T-helper 2 cell treated with Interferon-gamma antibody and Interleukin-4, amounts not matched to agents 100 ng/mL and 5 ng/mL, for 36 hours (primary cell): Measurements from ENCODE around the gene SLAMF6. TPM values are rescaled to one million over a fixed set of nuclear protein-coding genes. Genes with fewer than 3 reads are reported as not detected.
"Not testable (repeated sequence)": the region's sequence is repeated elsewhere in the genome, so short reads cannot be mapped to it uniquely, and the experiment has no call there.

ENCODE experiments used
- intact Hi-C: fragments of 100-400 bp; cut with micrococcal nuclease; formaldehyde crosslinking; loops from one replicate; pipeline ENCODE4 v1.15.1; 2023
- total RNA-seq: library from RNA; stranded (reverse); gene quantifications from 2 replicates; pipeline ENCODE4 v1.2.3, GENCODE V29; 2022

The SLAMF6 gene
- total RNA-seq, 1 donor from 2014 or later = 34.1 TPM

DNA sequence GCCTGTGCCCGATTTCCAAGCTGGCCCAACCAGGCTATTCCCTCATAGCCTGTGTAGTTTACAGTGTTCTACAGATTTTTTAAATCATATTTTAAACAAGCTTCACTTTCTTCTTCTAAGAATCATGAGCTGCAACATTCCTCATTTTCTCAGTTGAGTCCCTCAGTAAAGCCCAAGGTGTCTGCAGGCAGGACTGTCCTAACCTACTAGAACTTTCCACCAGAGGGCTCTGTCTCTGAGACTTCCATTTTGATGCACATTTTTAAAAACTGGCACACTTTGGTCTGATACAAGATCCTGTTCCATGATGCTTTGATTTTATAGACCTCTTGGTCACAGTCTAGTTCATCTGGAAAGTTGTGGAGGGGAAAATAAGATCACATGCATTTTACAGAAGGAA lies 21.6 kb upstream of the SLAMF6 start:
- intact Hi-C loops = loop anchor here (1.0 kb wide), 1 partner anchor 63 kb away; no protein-coding TSS in a partner anchor

DNA sequence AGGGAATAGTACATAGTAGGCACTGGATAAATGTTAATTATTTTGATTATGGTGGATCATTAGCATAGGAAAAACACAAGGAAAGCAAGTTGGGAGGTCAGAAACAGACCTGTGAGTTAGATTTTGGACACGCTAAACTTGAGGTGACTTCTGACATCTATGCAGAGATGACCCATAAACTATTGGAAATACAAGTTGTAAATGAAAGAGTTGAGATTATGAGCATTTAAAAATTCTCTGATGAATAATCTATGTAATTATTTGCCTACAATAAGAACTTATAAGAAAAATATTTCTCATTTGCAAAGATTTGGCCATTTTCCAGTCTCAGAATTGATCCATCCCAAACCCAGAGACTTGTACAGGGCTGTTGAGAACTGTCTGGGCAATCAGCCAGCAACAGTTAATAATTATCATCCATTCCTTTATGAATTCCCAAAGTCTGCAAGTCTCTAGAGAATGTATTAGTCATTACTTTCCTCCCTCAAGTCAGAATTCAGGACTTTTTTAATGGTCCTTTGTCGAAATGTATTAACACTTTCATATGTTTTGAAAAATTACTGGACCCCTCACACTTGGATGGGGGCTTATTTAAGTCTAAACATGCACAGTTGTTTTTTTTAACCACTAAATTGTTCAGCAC lies 19.4 kb upstream of the SLAMF6 start:
- intact Hi-C loops = no loop called here

DNA sequence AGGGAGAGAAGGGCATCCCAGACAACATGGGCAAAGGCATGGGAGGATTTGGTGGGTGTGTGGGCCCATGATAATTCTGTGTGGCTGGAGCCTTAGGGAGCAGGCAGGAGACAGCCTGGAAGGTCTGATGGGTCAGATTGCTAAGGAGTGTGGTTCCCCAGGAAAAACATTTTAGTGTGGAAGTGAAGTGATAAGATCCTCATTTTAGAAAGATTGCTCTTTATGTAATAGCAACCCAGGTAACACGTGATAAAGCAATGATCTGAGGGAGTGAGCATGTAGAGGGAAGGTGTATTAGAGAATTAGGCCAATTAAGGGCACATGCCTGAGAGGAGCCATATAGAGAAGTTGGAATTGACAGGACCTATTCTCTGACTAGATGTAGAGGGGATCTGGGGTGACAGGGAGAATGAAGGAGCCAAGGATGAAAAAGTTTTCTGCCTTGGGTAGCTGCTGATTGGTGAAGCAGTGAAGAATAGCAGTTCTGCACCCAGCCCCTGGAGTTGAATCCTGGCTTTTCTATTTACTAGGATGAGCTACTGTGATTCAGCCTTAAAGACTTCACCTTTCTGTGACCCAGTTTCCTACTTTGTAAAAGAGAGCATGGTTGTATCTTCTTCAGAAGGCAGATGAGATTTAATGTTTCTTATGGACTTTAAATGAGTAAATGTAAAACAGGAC lies 18.7 kb upstream of the SLAMF6 start:
- intact Hi-C loops = loop anchor here (2.0 kb wide), 1 partner anchor 37 kb away; the partner anchor contains the start of gene CD84

DNA sequence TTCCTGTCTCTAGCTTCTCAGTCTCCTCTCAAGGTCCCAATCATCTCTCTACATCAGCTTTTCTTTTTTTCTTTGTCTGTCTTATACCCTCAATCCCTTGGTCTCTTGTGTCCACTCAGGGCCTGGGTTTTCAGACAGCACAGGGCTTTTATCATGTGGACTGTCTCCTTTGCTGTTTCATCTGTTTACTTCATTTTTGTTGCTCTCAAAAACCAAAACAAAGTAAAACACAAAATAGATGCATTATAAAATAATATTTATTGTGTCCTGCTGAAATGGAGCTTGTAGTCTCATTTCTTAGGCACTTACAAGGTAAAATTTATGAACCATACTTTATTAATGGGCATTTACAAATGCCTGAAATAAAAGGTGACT lies 17.8 kb upstream of the SLAMF6 start:
- intact Hi-C loops = loop anchor here (1.0 to 2.0 kb wide), 3 partner anchors 19 to 112 kb away; partner anchors contain the start of gene CD84

DNA sequence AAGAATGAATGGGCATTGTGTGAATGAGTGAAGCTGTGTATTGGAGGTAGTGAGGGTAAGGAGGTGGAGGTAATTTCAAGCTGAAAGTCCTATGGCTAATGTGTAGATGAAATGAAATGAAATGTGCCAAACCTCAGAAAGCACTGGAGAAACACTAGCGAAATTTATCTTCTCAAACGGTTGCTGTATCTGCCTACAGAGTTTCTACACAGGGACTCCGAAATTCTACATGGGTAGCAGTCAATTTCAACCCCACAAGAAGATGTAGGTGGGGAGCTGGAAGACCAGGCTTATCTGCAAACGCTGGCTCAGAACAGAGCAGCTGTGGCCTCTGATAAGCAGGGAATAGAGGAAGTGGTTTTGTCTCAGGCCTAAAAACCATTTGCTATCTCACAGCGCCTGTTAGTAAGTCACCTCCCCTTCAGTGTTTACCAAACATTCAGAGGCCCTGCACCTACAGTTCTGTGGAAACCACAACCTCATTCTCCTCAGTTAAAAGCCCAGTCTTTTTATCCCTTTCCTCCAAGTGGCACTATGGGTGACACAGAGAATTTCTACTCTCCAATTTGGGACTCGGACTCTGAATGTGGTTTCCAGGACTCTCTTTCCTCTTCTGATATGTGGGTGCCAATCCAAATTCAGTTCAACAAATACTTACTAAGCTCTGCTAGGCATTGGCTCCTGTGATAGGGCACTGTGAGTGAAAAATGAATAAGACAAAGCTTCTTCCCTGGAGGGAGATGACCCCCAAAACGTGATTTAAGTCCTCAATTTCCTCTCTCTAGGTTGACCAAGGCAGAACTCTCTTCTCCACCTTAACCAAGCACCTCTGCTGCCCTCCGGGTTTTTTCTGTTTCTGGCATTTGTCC lies 17.2 kb upstream of the SLAMF6 start:
- intact Hi-C loops = loop anchor here (1.0 to 2.0 kb wide), 3 partner anchors 18 to 111 kb away; partner anchors contain the start of gene CD84

DNA sequence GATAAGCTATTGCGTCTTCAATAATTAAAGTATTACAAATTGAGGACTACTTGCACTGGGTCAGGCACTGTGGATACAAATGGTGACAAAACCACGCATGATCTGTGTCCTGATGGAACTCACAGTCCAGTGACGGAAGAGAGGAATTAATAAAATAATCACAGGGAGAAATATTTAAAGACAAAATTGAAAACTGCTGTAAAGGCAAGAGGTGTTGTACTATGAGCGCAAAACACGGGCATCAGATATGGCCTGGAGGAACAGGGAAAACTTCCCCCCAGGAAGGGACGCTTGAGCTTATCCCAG lies 16.6 kb upstream of the SLAMF6 start:
- intact Hi-C loops = no loop called here

DNA sequence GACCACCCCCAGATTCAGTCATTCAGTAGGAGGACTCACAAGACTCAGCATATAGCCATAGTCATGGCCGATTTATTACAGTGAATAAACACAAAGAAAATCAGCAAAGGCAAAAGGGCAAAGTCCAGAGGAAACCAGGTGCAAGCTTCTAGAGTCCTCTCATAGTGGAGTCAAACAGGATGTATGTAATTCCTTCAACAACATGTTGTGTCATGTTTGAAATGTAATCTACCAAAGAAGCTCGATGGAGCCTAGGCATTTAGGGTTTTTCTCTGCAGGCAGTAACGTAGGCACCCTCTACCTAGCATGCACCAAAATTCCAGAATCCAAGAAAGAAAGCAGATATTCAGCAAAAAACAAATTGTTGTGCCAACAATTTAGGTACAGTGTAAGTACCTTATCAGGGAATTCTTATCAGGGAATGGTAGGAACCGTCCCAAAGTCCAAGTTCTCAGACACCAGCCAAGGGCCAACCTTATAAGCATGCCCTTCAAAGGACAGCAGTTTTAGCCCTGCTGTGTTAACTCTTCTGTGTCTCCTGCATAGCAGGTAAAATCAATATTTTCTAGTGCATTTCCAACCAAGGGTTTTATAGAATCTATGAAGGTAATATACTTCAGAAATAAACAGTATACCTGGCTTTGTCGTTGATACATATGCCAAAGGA lies 16.1 kb upstream of the SLAMF6 start:
- intact Hi-C loops = no loop called here

DNA sequence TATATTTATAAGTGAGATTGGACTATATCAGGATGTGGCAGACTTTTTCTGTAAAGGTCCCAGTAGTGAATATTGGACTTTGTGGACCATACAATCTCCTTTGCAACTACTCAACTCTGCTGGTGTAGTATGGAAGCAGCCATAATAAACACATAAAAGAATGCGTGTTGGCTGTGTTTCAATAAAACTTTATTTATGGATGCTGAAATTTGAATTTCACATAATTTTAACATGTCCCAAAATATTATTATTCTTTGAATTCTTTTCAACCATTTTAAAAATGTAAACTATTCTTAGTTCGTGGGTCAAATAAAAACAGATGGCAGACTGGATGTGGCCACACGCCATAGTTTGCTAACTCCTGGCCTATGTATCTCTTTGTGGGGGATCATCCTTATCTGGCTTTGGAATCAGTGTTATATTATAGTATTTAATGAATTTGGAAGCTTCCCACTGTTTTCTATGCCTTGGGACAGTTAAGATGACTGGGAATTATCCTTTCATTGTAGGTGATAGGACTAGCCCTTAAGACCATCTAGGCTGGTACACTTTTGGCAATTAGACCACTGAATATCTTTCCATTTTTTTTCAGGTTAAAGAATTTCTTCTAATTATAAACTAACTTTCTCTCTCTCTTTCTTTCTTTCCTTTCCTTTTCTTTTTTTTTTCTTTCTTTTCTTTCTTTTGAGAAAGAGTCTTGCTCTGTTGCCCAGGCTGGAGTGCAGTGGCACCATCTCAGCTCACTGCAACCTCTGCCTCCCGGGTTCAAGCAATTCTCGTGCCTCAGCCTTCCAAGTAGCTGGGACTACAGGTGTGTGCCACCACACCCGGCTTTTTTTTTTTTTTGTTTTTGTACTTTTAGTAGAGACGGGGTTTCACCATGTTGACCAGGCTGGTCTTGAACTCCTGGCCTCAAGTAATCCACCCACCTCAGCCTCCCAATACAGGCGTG lies 14.9 kb upstream of the SLAMF6 start:
- intact Hi-C loops = no loop called here

DNA sequence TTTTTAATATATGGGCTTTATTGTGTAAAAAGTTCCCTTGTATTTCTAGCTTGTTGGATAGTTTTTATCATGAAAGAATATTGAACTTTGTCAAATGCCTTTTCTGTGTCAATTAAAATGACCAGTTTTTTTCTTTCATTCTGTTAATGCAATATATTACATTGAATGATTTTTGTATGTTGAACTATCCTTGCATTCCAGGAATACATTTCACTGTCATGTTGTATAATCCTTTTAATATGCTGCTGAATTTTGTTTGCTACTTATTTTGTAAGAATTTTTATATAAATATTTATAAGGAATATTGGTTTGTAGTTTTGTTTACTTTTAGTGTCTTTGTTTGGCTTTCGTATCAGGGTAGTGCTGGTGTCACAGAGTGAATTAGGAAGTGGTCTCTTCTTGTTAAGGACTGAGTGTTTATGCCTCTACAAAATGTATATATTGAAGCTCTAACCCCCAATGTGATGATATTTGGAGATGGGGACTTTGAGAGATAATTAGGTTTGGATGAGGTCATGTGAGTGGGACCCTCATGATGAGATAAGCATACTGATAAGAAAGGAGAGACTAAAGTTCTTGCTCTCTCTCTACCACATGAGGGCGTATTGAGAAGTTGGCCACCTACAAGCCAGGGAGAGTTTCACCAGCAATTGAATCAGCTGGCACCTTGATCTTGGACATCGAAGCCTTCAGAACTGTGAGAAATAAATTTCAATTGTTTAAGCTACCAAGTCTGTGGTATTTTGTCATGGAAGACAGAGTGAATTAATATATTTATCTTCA lies 12.0 kb upstream of the SLAMF6 start:
- intact Hi-C loops = no loop called here

DNA sequence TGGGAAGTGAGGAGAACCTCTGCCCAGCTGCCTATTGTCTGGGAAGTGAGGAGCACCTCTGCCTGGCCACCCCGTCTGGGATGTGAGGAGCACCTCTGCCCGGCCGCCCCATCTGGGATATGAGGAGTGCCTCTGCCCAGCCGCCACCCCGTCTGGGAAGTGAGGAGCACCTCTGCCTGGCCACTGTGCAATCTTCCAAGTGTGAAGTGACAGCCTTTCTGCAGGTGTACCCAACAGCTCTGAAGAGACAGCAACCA lies 9.4 kb upstream of the SLAMF6 start:
- intact Hi-C loops = not testable (repeated sequence)

DNA sequence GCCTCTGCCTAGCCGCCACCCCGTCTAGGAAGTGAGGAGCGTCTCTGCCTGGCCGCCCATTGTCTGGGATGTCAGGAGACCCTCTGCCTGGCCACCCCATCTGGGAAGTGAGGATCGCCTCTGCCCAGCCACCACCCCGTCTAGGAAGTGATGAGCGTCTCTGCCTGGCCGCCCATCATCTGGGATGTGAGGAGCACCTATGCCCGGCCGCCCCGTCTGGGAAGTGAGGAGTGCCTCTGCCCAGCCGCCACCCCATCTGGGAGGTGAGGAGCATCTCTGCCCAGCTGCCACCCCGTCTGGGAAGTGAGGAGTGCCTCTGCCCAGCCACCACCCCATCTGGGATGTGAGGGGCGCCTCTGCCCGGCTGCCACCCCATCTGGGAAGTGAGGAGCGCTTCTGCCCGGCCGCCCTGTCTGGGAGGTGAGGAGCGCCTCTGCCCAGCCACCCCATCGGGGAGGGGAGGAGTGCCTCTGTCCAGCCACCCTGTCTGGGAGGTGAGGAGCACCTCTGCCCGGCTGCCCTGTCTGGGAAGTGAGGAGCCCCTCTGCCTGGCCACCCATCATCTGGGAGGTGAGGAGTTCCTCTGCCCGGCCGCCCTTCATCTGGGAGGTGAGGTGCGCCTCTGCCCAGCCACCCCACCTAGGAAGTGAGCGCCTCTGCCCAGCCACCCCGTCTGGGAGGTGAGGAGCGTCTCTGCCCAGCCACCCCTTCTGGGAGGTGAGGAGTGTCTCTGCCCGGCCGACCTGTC lies 8.9 kb upstream of the SLAMF6 start:
- intact Hi-C loops = not testable (repeated sequence)

DNA sequence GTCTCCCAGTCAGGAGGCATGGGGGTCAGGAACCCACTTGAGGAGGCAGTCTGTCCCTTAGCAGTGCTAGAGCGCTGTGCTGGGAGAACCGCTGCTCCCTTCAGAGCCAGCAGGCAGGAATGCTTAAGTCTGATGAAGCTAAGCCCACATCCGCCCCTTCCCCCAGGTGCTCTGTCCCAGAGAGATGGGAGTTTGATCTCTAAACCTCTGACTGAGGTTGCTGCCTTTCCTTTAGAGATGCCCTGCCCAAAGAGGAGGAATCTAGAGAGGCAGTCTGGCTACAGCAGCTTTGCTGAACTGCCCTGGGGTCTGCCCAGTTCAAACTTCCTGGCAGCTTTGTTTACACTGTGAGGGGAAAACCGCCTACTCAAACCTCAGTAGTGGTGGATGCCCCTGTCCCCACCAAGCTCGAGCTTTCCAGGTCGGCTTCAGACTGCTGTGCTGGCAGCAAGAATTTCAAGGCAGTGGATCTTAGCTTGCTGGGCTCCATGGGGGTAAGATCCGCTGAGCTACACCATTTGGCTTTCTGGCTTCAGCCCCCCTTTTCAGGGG lies 6.4 kb upstream of the SLAMF6 start:
- intact Hi-C loops = not testable (repeated sequence)

DNA sequence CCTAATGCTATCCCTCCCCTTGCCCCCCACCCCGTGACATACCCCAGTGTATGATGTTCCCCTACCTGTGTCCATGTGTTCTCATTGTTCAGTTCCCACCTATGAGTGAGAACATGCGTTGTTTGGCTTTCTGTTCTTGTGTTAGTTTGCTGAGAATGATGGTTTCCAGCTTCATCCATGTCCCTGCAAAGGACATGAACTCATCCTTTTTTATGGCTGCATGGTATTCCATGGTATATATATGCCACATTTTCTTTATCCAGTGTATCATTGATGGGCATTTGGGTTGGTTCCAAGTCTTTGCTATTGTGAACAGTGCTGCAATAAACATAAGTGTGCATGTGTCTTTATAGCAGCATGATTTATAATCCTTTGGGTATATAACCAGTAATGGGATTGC lies 734 bp upstream of the SLAMF6 start:
- intact Hi-C loops = loop anchor here (2.0 to 5.0 kb wide), 3 partner anchors 51 to 181 kb away; partner anchors contain the start of genes COPA and NCSTN

DNA sequence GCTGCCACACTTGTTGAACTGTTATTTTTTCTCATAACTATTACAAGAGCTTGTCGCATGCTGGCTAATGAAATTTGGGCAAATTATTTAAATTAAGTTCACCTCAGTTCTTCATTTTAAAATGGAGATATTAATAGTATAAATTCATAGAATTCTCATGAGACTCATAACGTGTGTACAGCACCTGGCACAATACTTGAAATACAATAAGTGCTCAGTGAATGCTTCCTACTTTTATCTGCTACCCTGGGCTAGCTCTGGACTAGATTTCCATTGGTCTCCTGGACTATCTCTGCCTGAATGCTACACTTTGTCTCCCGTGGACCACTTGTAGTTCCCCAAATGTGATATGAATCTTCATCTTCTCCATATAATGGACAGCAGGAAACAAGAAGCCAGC lies 919 bp downstream of the SLAMF6 start:
- intact Hi-C loops = loop anchor here (1.0 to 5.0 kb wide), 5 partner anchors 18 to 180 kb away; partner anchors contain the start of genes COPA and NCSTN

DNA sequence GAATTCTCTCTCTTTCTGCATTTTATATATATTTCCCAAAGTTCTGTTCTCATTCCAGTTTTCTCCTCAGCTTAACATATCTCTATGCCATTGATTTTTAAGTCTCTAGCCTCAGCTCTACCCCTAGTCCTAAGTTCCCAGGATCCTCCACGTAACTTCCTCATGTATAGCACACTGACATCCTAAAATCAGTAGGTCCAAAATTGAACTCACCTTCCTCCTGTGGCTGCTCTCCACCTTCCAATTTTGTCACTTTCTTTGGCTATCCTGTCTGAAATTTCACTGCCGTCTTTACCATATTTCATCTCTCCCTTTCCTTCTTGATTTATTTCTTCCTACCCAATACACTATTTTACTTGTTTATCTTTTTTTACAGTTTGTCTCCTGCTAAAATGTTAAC lies 1.5 kb downstream of the SLAMF6 start:
- intact Hi-C loops = loop anchor here (2.0 to 5.0 kb wide), 3 partner anchors 49 to 179 kb away; partner anchors contain the start of genes COPA and NCSTN

DNA sequence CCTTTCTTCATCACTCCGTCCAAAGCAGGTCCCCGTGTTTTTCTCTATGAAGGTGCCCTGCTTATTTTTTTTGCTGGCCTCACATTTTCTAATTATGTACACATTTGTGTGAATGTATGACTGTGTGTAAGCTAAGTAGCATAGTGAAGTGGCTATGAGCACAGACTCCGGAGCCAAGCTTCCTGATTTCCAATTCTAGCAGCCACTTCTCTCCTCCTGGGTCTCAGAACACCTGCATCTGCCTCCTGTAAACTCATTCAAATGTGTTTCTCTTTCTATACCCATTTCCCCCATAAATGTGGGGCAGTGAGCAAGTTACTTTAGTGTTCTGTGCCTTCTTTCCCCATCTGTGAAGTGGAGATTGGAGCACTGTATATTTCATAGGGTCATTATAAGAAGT lies 2.1 kb downstream of the SLAMF6 start:
- intact Hi-C loops = loop anchor here (2.0 to 5.0 kb wide), 3 partner anchors 49 to 179 kb away; partner anchors contain the start of genes COPA and NCSTN

DNA sequence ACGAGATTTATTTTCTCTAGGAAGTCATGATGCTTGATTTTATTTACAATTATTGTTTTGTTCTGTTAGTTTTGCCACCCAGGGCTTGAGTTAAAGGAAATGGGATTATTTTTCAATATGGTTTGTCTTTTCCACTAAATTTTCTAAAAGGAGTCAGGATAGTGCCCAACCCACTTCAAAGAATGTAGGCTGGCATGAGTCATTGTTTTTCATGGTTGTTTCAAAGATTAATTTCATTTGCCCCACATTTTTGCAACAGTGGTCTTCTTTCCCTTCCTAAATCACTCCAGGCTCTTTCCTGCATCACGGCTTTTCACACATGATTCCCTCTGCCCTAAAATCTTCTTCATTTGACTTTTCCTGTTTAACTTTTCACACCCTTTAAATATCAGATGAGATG lies 2.5 kb downstream of the SLAMF6 start:
- intact Hi-C loops = loop anchor here (2.0 to 5.0 kb wide), 3 partner anchors 48 to 178 kb away; partner anchors contain the start of genes COPA and NCSTN
